Astrocyte (in vitro differentiated cells and primary cell): ENCODE results near the gene HOXD10. TPM values are rescaled to one million over a fixed set of nuclear protein-coding genes. Genes with fewer than 3 reads are reported as not detected.

Source experiments
- DNase-seq: peaks from one replicate; pipeline ENCODE4 v3.0.0-alpha.2; 2010; ENCODE audit warnings: low read depth
- FAIRE-seq: peaks from 2 replicates; lab custom pipeline; 2011; peaks lifted over from hg19 to GRCh38; lab: Jason Lieb, UNC
- H2AFZ ChIP-seq: 2 replicates; pipeline ENCODE4 v1.6.0; 2012; ENCODE audit warnings: low read depth, low read length, inconsistent platforms
- H3K27ac ChIP-seq: 2 replicates; pipeline ENCODE4 v1.5.1; 2011; ENCODE audit warnings: low read depth, low read length, inconsistent platforms
- H3K27me3 ChIP-seq: 2 replicates; pipeline ENCODE4 v1.6.0; 2011; ENCODE audit warnings: low read length, inconsistent platforms; ENCODE audit not compliant: insufficient read depth
- H3K36me3 ChIP-seq: 2 replicates; pipeline ENCODE4 v1.5.1; 2011; ENCODE audit warnings: low read length, inconsistent platforms; ENCODE audit not compliant: insufficient read depth
- H3K4me1 ChIP-seq: 2 replicates; pipeline ENCODE4 v1.5.1; 2011; ENCODE audit warnings: low read length, inconsistent platforms; ENCODE audit not compliant: insufficient read depth
- H3K4me2 ChIP-seq: 2 replicates; pipeline ENCODE4 v1.6.0; 2012; ENCODE audit warnings: low read length, inconsistent platforms
- H3K4me3 ChIP-seq: 2 replicates; pipeline ENCODE4 v1.5.1; 2011; ENCODE audit warnings: low read depth, mild to moderate bottlenecking, low read length, inconsistent platforms; ENCODE audit not compliant: insufficient read depth
- H3K79me2 ChIP-seq: 2 replicates; pipeline ENCODE4 v1.6.0; 2012; ENCODE audit warnings: mild to moderate bottlenecking, low read length, inconsistent platforms; ENCODE audit not compliant: insufficient read depth
- H3K9ac ChIP-seq: 2 replicates; pipeline ENCODE4 v1.6.0; 2012; ENCODE audit warnings: mild to moderate bottlenecking, low read length, inconsistent platforms
- H3K9me3 ChIP-seq: 2 replicates; pipeline ENCODE4 v1.5.1; 2012; ENCODE audit warnings: low read depth, mild to moderate bottlenecking, low read length, inconsistent platforms; ENCODE audit not compliant: insufficient read depth
- H4K20me1 ChIP-seq: 2 replicates; pipeline ENCODE4 v1.6.0; 2012; ENCODE audit warnings: low read length, inconsistent platforms; ENCODE audit not compliant: insufficient read depth
- H3K27ac Mint-ChIP-seq: one replicate; pipeline ENCODE4 v1.8.0; 2021; ENCODE audit warnings: mild to moderate bottlenecking, mixed read lengths; ENCODE audit not compliant: unreplicated experiment
- H3K27me3 Mint-ChIP-seq: one replicate; pipeline ENCODE4 v1.8.0; 2021; ENCODE audit warnings: low read depth, mixed read lengths; ENCODE audit not compliant: unreplicated experiment
- H3K36me3 Mint-ChIP-seq: one replicate; pipeline ENCODE4 v1.8.0; 2021; ENCODE audit warnings: low read depth, mixed read lengths; ENCODE audit not compliant: unreplicated experiment
- H3K4me1 Mint-ChIP-seq: one replicate; pipeline ENCODE4 v1.8.0; 2021; ENCODE audit warnings: low read depth, mixed read lengths; ENCODE audit not compliant: unreplicated experiment
- H3K4me3 Mint-ChIP-seq: one replicate; pipeline ENCODE4 v1.8.0; 2021; ENCODE audit warnings: mild to moderate bottlenecking, moderate library complexity, mixed read lengths; ENCODE audit not compliant: unreplicated experiment
- H3K9me3 Mint-ChIP-seq: one replicate; pipeline ENCODE4 v1.8.0; 2021; ENCODE audit warnings: mild to moderate bottlenecking, mixed read lengths; ENCODE audit not compliant: unreplicated experiment
- EZH2 ChIP-seq: IDR thresholded peaks from 2 replicates; pipeline ENCODE4 v1.6.1; 2012; ENCODE audit warnings: mild to moderate bottlenecking, low read length, inconsistent platforms; ENCODE audit not compliant: insufficient read depth
- total RNA-seq: library from RNA; stranded (reverse); gene quantifications from 2 replicates; pipeline ENCODE4 v1.2.1, GENCODE V29; 2021
- TF ChIP-seq, protein P1 (sequence below): IDR thresholded peaks from 2 replicates; pipeline ENCODE4 v1.5.1; 2011; ENCODE audit warnings: low read depth, mild to moderate bottlenecking, inconsistent platforms, low read length, moderate library complexity; ENCODE audit not compliant: insufficient read depth

The HOXD10 gene
- total RNA-seq, 1 donor from 2014 or later = not detected

DNA sequence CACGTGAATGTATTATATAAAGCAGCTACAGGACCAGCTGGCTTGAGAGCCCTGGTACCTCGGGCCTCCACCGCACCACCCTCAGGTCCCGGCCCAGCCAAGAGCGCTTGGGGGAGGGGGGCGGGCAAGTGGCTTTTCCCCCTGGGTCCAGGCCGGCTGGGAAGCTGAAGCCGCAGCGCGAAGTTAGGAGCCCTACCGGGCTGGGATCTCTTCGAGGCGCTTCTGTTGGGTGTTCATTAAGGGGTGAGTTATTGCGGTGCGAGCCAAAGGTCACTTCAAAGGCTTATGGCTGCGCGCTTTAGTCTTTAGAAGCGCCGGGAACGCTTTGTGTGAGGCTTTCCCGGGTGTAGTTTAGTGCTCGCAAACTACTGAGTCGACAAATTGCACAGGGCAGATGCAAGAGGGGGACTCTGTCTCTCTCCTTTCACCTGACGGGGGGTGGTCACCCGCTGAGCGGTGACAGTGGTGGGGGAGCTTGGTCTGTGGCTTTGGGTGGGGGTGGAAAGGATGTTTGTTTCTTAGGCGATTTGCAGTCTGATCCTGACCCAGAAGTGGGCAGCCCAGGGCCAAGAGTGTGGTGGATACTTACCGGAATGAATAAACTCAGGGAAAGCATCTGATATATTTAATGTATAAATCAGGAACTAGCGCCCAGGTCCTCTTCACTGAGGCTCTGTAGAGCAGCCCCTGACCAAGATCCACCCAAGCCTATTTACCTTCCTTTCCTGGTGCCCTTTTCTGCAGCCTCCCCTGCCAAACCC is 46.5 kb downstream of the HOXD10 start:
- Histone ChIP-seq H3K79me2 (no peaks in the 10 kb centered on the region), H3K4me1 (peaks cover 8% of the 10 kb centered on the region), H2AFZ (no peak overlapping the region), H3K36me3 (no peaks in the 10 kb centered on the region), H3K4me2 (peak overlapping the region; percentile 82), H3K27me3 (peaks cover 85% of the 10 kb centered on the region), H3K9me3 (peaks cover 2% of the 10 kb centered on the region), H3K9ac (peak overlapping the region; percentile 1), H3K27ac (no peak overlapping the region), H4K20me1 (no peaks in the 10 kb centered on the region), H3K4me3 (no peak overlapping the region)
- Mint-ChIP-seq H3K9me3 (peaks cover 30% of the 10 kb centered on the region), H3K27ac (peak overlapping the region; percentile 53), H3K36me3 (peaks cover 4% of the 10 kb centered on the region), H3K27me3 (peaks cover 90% of the 10 kb centered on the region), H3K4me1 (no peaks in the 10 kb centered on the region), H3K4me3 (no peak overlapping the region)
- DNase-seq (peak; percentile 57), FAIRE-seq (no peak)
- TF ChIP-seq EZH2 = no peak
- TF ChIP-seq, protein P1, sequence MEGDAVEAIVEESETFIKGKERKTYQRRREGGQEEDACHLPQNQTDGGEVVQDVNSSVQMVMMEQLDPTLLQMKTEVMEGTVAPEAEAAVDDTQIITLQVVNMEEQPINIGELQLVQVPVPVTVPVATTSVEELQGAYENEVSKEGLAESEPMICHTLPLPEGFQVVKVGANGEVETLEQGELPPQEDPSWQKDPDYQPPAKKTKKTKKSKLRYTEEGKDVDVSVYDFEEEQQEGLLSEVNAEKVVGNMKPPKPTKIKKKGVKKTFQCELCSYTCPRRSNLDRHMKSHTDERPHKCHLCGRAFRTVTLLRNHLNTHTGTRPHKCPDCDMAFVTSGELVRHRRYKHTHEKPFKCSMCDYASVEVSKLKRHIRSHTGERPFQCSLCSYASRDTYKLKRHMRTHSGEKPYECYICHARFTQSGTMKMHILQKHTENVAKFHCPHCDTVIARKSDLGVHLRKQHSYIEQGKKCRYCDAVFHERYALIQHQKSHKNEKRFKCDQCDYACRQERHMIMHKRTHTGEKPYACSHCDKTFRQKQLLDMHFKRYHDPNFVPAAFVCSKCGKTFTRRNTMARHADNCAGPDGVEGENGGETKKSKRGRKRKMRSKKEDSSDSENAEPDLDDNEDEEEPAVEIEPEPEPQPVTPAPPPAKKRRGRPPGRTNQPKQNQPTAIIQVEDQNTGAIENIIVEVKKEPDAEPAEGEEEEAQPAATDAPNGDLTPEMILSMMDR = no peak

DNA sequence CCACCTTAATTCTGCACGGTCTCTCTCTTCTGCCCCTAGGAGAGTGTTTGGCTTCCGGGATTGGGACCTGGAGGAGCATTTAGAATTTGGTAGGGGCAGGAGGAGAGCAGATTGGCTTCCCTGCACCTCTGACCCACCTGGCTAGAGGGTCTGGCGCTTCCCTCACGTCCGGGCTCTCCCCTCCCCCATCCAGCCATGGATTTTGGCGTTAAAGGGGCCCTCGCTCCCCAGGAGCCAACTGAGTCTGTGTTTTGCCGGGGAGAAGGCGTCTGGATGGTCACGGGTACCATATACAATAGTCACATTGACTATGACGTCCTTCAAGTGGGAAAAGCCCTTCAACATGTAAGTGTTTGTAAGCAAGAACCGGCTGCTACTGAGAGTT is 47.1 kb downstream of the HOXD10 start:
- no peak overlapping the region for H3K4me3 Mint-ChIP-seq
- no peak for DNase-seq
- Histone ChIP-seq H3K79me2 (no peaks in the 10 kb centered on the region), H3K36me3 (no peaks in the 10 kb centered on the region), H2AFZ (no peak overlapping the region), H3K4me1 (peaks cover 8% of the 10 kb centered on the region), H4K20me1 (no peaks in the 10 kb centered on the region), H3K4me3 (no peak overlapping the region), H3K9ac (no peak overlapping the region), H3K9me3 (peaks cover 2% of the 10 kb centered on the region), H3K27ac (no peak overlapping the region), H3K4me2 (peak overlapping the region; percentile 82), H3K27me3 (peaks cover 80% of the 10 kb centered on the region)
- H3K36me3 Mint-ChIP-seq = peaks cover 4% of the 10 kb centered on the region
- no peaks in the 10 kb centered on the region for H3K4me1 Mint-ChIP-seq
- TF ChIP-seq, protein P1 = no peak
- no peak for TF ChIP-seq EZH2
- no peak for FAIRE-seq
- H3K27me3 Mint-ChIP-seq = peaks cover 85% of the 10 kb centered on the region
- H3K27ac Mint-ChIP-seq = no peak overlapping the region
- peaks cover 28% of the 10 kb centered on the region for H3K9me3 Mint-ChIP-seq

DNA sequence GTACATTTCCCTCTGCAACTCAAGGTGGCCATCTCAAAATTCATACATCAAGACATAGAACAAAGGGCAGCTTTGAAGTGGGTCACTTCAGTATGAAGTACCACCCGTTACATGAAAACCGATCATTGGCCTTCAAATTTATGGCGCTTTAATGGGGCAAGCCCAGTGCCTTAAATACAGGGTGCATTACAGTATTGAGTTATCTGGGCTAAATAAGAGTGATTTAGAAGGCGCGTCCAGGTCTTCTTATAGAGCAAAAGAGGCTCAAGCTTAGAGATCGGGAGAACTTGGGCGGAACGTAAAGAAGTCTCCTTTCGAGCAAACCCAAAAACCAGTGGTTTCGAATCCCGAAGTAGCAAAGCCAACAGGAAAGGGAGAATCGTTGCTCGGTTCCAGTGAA is 47.6 kb downstream of the HOXD10 start:
- no peaks in the 10 kb centered on the region for H3K4me1 Mint-ChIP-seq
- H3K4me2 ChIP-seq = peak overlapping the region; percentile 75

More for the DNA sequence above, 47.6 kb downstream of the HOXD10 start:
- no peak for TF ChIP-seq EZH2
- TF ChIP-seq, protein P1 = no peak
- peaks cover 4% of the 10 kb centered on the region for H3K36me3 Mint-ChIP-seq
- H3K27me3 Mint-ChIP-seq = peaks cover 84% of the 10 kb centered on the region
- FAIRE-seq (no peak), DNase-seq (no peak)
- Histone ChIP-seq H3K36me3 (no peaks in the 10 kb centered on the region), H3K9me3 (peaks cover 2% of the 10 kb centered on the region), H3K4me3 (no peak overlapping the region), H2AFZ (peak overlapping the region; percentile 10), H3K27ac (no peak overlapping the region), H3K27me3 (peaks cover 76% of the 10 kb centered on the region), H3K9ac (peak overlapping the region; percentile 18), H3K4me1 (peaks cover 8% of the 10 kb centered on the region), H3K79me2 (no peaks in the 10 kb centered on the region), H4K20me1 (no peaks in the 10 kb centered on the region)
- no peak overlapping the region for H3K4me3 Mint-ChIP-seq
- no peak overlapping the region for H3K27ac Mint-ChIP-seq
- peaks cover 28% of the 10 kb centered on the region for H3K9me3 Mint-ChIP-seq
